Nucleus accumbens (tissue), 56 donors: ENCODE data around the gene KCNH5.

Source experiments
- DNase-seq, 56 donors: peaks; one replicate each; lab custom pipeline; 2025; lab: John Stamatoyannopoulos, UW

Gene KCNH5

DNA sequence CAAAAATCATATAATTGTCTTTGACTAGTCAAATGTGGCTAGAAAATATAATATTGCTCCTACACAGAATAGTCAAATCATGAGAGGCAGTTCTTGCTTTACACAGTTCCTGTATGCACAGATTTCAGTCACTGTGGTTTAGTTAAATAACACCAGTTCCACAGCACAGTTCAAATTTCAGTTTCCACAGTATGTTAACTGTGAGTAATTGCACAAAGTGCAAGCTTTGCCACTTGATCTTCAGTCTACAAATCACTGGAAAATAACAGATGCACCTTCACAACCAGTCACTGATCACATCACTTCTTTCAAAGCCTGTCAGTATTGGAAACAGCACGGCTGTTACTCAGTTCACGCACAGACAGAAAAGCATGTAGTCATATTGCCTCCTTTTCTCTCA, 38.7 kb downstream of the KCNH5 start:
- no peak for DNase-seq

DNA sequence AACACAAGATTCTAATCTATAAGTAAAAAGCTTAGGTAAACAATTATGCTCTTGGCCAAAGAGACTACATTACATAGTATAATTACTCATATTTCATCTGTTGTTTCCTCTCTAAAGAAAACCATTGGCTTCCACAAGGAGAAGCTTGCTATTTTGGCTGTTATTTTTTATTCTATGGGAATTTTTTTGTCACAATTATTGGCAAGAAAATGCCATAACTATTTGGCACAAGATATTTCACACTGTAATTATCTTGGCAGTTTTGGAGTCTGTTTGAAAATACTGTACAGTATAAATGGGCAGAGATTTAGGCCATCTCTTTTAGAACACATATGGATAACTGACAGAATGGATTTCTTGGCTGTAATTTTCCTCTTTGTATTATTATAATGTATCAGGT, 51.2 kb downstream of the KCNH5 start:
- no peak for DNase-seq

DNA sequence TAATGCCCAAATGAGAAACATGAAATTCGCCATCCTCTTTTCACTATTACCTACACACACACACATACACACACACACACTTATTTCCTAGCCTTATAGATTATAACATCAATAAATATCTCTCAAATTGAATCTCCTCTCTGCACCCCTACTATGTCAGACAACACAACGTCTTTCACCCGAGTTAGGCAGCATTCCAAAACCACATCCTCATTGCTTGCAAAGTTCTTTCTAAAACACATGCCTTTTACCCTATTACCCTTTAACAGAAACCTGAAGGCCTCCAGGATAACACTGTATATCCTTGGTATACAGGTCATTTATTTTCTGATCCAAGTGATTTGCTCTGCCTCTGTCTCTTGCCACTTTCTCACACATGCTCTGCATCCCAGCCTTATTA, 56.3 kb downstream of the KCNH5 start:
- no peak for DNase-seq

DNA sequence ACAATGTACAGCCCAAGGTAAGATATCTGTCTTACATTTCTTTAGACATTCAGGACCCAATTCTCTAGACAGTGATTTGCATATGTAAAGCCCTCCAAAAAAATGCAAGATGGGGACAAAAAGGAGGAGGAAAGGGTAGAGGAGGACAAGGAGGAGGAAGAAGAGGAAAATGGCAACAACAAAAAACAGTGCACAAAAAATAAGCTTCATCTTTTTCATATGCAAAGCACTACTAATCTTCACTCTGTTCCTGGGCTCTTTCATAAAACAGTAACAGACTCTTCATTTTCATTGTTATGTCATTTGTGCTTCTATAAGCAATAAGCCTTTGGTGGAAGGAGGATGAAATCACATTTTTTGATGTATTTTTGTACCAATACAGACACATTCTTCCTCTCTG, 61.4 kb downstream of the KCNH5 start:
- no peak for DNase-seq

DNA sequence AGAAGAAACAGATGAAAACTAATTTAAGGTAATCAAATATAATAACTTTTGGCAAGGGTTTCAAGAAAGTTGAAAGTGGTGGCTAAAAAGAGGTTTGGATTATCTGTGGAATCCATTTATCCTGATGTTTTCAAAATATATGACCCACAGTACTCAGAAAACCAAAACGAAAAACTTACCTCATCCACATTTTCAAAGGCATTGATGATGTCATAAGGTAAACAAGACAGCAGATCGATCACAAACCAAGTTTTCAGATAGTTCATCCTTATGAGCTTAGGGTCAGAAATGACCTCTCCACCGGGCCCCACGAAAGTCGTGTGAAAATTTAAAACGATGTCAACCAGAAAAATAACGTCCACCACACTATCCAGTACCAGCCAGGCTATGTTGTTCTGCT, 64.6 kb downstream of the KCNH5 start:
- no peak for DNase-seq

DNA sequence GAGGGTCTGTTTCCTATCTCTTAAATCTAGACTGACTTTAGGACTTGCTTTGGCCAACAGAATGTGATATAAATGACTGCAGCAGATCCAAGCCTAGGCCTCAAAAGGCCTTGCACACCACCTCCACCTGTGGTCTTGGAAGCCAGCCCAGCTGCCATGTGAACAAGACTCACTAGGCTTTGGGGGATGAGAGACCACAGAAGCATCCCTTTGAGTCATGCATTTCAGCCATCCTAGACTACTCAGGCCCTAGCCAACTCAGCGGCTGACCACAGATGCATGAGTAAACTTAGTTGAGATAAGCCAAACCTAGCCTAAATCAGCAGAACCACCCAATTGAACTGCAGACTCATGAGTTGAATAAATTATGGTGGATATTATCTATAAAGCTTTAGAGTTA, 87.7 kb downstream of the KCNH5 start:
- no peak for DNase-seq

DNA sequence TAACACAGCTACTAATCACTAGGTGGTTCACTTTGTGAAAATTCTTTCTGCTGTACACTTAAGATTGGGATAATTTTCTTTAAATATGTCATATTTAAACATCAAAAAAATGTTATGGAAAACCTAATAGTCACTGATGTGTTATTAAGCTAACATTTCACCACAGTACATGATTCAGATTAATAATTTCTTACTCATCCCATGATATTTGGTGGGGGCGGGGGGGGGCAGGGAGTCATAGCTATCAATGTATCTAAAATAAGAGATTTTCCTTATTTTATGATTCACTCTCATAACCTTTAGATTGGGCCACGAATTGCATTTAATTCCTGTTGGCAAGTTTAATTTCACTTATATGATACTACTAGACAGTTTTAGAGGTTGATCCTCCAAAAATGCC, 88.8 kb downstream of the KCNH5 start:
- peak in 1 of 56 donors; percentile 11 for DNase-seq

DNA sequence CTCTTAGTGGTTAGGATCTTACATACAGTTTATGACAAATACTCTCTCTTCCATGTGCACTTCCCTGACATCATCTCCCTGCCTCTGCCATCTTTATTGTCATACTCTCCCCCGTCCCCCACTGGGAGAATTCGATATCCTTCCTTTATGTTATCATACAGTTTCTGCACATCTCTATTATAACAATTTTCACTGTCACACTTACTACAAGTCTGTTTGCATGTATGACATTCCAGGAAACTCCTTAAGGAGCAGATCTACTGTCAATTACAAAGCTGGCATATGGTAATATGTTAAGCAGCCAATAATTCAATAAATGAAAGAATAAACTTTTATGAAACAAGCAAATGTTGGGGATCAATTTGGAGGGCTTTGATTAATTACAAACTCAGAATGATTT, 91.1 kb downstream of the KCNH5 start:
- DNase-seq: no peak

DNA sequence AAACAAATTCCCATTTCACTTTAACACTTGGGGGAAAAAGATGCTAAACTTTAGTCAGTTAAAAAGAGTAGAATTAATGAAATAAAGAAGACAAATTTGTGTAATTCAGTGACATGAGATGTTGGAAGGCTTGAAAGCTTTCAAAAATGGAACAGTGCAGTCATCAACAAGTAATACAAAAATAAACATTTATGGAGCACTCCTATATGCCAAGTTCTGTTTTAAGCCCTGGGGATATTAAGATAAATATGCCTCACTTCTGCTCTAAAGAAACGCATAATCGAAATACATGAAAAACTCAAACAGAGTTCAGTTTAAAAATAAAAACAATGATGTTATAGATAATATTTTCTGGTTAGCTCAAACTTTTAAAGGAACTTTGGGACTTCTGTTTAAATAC, 93.0 kb downstream of the KCNH5 start:
- no peak for DNase-seq

DNA sequence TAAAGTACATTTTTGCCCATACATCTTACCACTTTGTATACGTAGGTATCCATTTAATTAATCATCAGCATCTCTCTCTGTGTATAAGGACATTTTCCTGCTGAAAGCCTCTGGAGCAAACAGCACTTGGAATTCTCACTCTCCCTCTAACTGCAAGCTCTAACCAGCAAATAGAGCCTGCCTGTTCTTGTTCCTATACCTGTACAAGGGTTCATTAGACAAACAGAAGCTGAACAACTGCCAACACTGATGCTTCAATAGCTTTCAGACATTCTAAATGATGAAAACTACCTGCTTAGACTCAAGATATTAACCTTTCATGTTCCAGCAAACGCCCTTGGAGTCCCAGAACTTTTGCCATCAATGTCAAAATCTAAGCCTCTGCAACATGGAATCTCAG, 98.0 kb downstream of the KCNH5 start:
- no peak for DNase-seq

DNA sequence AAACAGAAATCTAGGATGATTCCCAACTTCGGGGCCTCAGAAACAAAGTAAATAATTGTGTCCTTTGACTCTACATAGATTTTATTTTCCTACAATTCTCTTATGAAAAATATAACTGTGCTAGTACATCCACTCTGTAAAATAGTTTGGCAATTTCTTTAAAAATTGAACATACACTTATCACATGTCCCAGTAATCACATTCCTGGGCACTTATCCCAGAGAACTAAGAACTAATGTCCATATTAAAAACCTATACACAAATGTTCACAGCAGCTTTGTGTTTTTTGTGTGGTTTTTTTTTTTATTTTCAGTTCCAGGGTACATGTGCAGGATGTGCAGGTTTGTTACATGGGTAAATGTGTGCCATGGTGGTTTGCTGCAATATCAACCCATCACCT, 99.0 kb downstream of the KCNH5 start:
- no peak for DNase-seq

DNA sequence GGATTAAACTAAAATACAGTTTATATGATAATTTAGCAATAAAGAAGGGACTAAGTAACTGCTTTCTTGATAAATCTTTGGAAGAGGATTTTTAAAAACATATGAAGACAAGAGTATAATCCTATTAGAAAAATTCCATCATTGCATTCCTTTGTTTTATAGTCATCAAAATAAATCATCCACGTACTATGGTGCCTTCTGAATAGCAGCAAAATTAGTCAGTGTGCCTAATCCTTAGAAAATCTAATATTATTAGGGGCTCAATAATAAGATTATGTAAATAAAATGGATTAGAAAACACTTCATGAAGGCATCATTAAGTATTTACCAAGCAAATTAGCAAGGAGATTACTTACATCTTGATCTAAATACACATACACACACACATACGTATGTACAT, 102.1 kb downstream of the KCNH5 start:
- DNase-seq: no peak

DNA sequence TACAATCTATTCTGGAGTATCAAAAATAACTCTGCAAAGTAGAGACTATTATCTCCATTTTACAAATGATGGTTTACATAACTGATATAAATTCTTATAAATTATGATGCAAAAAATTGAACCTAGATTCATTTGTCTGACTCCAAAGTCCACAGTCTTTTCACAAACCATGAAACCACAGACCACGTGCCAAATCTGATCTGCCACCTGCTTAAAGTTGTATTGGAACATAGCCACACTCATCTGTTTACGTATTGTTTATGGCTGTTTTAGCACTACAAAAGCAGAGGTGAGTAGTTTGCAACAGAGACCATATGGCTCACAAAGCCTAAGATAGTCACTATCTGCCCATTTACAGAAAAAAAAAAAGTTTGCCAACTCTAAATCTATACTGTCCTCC, 105.3 kb downstream of the KCNH5 start:
- no peak for DNase-seq

DNA sequence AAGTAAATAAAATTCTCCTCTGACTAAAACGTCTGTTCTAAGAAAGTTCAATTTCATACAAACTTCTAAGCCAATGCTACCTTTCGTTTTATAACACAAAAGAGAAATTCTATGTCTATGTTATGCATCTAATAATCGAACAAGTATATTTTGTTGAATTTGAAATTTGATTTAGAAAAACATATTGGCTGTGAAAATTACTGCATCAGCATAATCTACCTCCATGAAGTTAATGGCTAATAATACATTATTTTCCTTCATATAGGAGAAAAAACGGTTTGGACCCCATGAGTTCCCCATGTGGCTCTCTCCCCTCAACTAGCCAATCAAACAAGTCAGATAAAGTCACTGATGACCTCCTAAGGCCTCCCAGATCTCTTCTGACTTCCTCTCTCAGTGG, 106.5 kb downstream of the KCNH5 start:
- DNase-seq: no peak

DNA sequence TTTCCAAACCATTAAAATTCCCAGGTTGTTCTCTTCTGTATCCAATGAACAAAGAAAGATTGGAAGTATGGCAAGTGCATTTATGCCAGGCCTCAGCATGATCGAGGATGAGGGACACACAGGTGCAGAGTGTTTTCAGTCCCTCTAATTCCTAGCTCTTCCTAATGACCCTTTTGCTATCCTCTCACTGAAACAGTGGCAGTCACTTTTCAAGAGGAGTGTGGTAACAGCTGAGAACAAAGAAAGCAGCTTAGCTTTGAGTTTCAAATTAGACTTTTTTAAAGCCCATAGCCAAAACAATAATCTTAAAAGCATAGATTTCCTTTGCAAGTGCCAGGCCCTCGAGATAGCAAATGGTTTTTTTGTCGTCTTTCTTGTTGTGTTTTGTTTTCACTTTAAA, 110.8 kb downstream of the KCNH5 start:
- DNase-seq: no peak

DNA sequence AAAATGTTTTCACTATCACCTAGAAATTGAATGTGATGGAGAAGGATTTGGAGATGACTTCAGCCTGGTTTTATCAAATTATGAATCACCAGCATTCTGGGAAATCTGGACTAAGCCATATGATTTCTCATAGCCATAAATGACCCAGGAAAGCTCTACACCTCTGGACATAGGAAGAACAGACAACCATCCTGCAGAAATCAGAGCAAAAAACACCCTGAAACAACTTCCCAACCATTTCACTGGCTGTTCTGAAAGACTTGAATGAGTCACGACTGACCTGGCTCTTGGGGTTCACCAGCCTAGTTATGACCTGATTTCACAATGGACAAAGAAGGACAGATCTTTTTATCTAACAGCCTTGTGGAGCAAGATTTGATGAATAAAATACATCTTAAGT, 123.8 kb downstream of the KCNH5 start:
- no peak for DNase-seq

DNA sequence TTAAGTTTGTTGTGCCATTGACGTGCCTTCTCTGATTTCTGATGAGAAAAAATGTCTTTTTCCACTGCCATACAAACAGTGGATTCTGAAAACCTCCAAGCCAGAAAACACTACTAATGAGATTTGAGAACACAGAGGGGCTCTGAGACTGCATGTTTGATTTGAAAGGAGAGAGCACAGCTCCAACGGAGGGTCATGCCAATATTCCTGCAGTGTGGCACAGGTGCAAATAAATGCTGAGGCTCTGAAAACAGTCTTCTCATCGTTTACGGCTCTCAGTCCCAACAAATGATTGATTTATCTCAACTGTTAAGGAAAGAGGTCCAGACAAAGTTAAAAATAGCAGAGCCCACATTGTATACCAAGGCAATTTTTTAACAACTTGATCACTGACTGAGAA, 128.7 kb downstream of the KCNH5 start:
- DNase-seq: peak in 1 of 56 donors; percentile 3

DNA sequence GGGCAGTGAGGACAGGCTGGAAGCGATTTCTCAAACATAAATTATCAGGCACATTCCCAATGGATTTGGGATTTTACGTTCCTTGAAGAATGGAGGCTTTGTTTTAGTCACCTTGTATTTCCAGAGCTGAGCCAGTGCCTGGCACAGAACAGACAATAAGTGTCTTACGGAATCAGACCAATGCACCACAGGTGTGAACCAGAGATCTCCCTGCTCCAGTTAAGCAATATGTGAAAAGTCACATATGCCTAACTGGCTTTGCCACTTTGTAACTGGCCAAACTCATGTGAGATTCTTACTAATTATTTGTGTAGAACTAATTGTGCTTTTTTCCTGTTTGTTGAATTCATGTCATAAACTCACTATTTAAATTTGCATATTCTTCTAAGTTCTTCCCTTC, 130.4 kb downstream of the KCNH5 start:
- DNase-seq: no peak

DNA sequence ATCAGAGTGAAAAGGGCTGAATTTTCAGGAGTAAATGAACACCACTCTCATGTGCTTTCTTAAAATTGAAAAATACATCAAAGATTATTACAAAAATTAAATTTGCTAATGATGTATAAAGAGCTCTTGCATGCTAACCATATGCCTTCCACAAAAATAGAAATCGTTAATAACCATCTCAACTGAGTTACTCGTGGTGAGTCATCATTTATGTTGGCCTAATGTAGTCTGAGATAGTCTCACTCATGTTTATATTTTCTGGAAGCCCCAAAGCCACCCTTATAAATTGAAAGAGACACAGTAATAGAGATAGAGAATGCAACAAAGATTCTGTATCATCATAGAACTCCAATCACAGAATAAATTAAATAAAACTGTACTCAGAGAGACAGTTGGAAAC, 131.2 kb downstream of the KCNH5 start:
- no peak for DNase-seq

DNA sequence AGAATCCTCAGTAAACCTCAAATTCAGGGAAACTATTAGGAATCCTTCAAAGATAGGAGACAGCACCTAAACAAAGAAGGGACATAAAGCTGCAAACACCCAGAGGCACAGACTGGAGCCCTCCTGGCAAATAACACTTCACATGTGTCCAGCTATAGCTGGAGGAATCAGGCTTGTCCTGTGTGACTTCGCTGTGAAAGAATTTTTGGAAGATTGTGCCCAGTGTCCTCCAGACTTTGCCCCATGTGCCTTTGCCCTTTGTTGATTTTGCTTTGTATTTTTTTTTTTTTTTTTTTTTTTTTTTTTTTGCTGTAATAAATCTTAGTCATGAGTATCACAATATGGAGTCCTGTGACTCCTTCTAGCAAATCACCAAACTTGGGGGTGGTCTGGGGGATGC, 136.8 kb downstream of the KCNH5 start:
- no peak for DNase-seq

DNA sequence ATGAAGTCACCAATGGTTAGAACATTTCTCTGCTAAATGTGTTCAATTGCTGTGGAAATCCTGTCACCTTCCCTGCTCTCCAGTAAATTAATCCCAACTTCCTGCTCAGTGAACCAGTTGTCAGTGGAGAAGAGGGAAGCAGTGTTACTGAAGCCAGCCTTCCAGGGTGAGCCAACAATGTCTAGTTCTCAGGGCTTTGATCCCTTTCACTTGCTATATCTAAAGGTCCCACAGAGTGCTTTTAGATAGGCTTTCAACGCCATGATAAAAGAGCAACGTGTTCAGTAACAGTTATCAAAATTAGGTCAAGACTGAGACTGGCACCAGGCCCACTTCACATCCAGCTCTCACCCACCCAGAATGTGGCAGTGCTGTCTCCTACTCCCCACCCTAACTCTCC, 139.7 kb downstream of the KCNH5 start:
- DNase-seq: no peak

DNA sequence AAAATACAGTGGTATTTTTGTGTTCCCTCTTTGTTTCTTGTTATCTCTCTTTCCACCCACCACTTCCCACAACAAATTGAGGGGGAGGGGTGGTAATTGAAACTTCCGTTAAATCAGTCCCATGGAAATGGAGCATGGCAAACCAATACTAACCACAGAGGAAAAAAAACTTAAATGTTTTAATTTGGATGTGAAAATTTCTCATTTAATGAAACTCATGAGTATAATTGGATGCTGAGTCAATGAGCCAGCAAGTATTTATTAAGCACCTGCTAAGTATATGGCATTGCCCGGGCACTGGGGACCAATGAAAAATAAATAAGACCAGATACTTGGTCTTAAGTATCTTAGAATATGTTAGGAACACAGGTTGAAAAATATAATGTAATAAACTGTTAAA, 147.5 kb downstream of the KCNH5 start:
- no peak for DNase-seq

DNA sequence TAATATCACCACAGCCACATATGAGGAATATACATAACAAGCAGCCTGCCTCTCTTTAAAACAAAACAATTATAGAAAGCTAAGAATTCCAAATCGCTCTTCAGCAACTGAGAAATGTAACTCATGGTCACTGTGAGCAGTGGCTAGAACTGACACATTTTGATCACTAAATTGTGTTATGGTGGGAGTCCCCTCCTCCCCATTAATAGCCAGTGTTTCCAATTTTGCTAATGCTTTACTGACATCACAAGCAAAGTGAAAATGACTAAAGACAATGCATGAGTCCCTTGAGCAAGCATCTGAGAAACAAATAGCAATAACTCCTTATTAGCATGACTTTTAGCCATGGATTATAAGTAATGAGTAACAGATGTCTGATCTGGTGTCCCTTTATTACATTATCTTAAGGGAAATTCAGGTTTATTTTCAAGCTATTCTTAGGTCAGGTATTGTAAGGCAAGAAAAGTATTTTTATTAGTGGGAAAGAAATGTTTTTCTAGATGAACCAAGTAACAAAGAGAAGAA, 148.3 kb downstream of the KCNH5 start:
- no peak for DNase-seq

DNA sequence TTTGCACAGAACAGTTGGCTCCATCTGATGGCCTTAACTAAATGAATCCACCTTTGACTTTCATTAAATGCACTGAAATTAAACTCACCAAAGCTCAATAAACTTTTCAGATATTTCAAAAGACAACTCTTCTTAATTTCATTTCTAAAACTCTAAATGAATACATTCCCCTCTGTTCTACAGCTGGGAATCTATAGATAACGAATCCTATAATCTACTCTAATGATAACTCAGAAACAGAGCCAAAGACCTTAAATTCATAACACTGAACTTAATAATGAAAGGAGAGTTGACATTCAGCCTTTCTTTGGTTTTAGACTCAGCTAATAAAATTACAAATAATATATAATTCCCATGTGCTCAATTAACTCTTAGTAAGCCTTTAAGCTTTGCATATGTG, 150.5 kb downstream of the KCNH5 start:
- no peak for DNase-seq
